Raji (cell line): ENCODE measurements around the gene CHN1.

Experiments used
- POLR2A ChIP-seq: IDR thresholded peaks from 2 replicates; pipeline ENCODE4 v1.6.1; 2011; ENCODE audit warnings: low read depth, low read length, control low read depth; ENCODE audit not compliant: insufficient read depth

CHN1 gene

GRCh38 chr2:174778085-174778981 is 226.8 kb downstream of the CHN1 start:
- no peak for TF ChIP-seq POLR2A

GRCh38 chr2:174777347-174778084 is 227.7 kb downstream of the CHN1 start:
- TF ChIP-seq POLR2A = no peak

- TF ChIP-seq POLR2A = no peak
Observed at GRCh38 chr2:174776675-174777074, 228.5 kb downstream of the CHN1 start.

- no peak for TF ChIP-seq POLR2A
Observed at GRCh38 chr2:174776223-174776622, 229.0 kb downstream of the CHN1 start.

- TF ChIP-seq POLR2A = no peak
Observed at GRCh38 chr2:174775571-174775980, 229.6 kb downstream of the CHN1 start.

DNA sequence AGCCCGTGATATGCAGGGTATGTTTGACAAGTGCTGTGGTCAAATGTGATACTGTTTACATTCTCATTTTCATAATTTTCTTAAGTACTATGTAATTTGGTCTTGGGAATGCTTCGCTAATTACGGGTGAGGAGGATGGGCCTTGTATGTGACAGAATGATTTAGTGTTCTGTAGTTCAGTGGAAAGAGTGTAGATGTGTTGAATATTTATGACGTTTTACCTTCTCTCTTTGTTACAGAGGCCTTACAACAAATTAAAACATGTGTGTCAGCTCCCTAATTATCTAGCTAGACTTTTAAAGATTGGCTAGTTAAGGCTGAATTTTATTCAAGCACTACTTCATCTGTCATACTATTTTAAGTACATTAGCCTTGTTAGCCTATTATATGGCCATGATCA is 230.3 kb downstream of the CHN1 start:
- no peak for TF ChIP-seq POLR2A

DNA sequence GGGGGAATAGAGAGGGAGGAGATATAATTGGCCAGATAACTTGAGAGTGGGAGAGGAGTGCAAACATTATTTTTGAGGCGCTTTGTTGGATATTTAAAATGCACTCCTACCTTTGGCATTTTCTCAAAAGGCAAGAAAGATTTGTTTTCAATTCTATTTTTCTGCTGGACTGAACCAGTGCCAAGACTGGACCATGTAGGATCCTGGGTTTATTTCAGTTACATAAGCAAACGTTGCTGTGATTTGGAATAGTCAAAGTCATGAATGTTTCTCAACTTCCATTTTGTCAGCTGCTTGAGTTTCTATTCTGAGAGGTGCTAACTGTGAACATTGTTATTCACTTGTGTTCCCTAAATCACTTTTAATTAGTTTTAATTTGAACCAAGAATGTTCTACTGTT is 232.0 kb downstream of the CHN1 start:
- TF ChIP-seq POLR2A = no peak

DNA sequence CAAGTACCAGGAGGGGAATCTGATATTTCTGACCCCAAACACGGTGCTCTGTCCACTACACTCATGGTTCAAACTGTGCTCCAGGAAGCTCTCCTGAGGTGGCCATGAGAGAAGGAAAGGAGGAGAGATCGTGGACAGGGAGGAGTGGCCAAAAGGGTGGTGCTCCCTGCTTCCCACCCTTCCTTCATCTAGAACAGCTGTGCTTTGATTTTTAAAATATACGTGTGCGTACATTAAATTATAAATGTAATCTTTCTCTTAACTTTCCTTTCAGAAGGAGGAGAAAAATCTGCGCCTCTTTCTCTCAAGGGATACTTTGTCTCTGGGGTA is 232.7 kb downstream of the CHN1 start:
- TF ChIP-seq POLR2A = no peak

DNA sequence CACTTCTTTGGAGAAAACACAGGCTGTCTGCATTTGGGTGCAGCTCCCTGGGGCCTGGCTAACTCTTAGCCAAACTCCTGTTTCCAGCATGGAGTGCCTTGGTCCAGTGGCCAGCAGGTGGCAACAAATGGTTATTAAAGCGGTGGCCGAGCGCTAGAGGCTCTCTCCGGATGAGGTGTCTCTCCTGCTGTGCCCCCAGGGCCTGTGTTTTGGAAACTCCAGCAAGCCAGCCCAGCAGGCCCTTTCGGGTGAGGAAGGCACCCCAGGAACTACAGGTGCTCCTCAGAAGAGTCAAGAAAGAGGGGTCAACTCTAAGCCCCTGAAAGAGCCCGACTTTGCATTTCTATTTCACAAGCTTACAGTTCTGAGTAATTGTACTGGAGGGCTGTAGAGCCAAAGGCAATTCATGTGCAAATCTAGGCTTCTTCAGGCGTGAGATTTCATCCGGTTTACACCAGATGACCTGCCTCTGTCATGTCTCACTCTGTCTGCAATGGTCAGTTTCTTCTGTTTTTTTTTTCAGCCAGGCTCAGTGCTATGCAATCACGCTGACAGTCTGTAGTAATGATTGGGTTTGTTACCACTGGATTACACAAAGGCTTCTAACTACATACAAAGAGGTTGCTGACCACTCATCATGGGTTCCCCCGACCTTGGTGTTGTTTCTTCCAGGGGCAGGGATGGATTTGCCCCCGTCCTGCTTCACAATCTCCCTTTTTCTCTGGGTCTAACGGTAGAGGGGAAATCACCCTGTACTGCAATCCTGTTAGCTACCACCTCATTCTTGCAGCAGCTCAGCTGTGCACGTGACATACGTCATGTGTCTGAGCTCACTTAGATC is 233.3 kb downstream of the CHN1 start:
- TF ChIP-seq POLR2A = no peak

- TF ChIP-seq POLR2A = no peak
Observed at GRCh38 chr2:174771136-174771535, 234.0 kb downstream of the CHN1 start.

GRCh38 chr2:174768557-174768956 is 236.6 kb downstream of the CHN1 start:
- no peak for TF ChIP-seq POLR2A

GRCh38 chr2:174766271-174766670 is 238.9 kb downstream of the CHN1 start:
- TF ChIP-seq POLR2A = no peak

GRCh38 chr2:174765576-174765975 is 239.6 kb downstream of the CHN1 start:
- no peak for TF ChIP-seq POLR2A

GRCh38 chr2:174764280-174765255 is 240.6 kb downstream of the CHN1 start, which contains the start of gene CHRNA1:
Gene CHRNA1, minus strand, starts transcription at chr2:174764472. Its CDS starts 78 bp downstream, at chr2:174764394.
- TF ChIP-seq POLR2A = no peak
